Mesothelial cell of epicardium (in vitro differentiated cells): ENCODE results near the gene ALDOA. TPM values are rescaled to one million over a fixed set of nuclear protein-coding genes. Genes with fewer than 3 reads are reported as not detected.

Experiments
- DNase-seq, 2 experiments: peaks; one replicate each; pipeline ENCODE4 v3.0.0; 2021; ENCODE audit warnings: low spot score in 2 of 2; ENCODE audit not compliant: unreplicated experiment in 2 of 2
- H3K27ac Mint-ChIP-seq: 2 replicates; pipeline ENCODE4 v1.8.0; 2021; ENCODE audit warnings: mixed read lengths
- H3K27me3 Mint-ChIP-seq: 2 replicates; pipeline ENCODE4 v1.8.0; 2021; ENCODE audit warnings: low read depth, mixed read lengths
- H3K36me3 Mint-ChIP-seq: 2 replicates; pipeline ENCODE4 v1.8.0; 2021; ENCODE audit warnings: mixed read lengths
- H3K4me1 Mint-ChIP-seq: 2 replicates; pipeline ENCODE4 v1.8.0; 2021; ENCODE audit warnings: mixed read lengths
- H3K4me3 Mint-ChIP-seq: 2 replicates; pipeline ENCODE4 v1.8.0; 2021; ENCODE audit warnings: mild to moderate bottlenecking, moderate library complexity, mixed read lengths
- H3K9me3 Mint-ChIP-seq: 2 replicates; pipeline ENCODE4 v1.8.0; 2021; ENCODE audit warnings: mixed read lengths
- total RNA-seq: library from RNA; stranded (reverse); gene quantifications from 3 replicates; pipeline ENCODE4 v1.2.1, GENCODE V29; 2021
- TF ChIP-seq, protein P1 (sequence below): fragments of 200-600 bp; sonication (generic); IDR thresholded peaks from one replicate; pipeline ENCODE4 v1.5.0; 2021; ENCODE audit warnings: antibody characterized with exemption; ENCODE audit not compliant: unreplicated experiment

ALDOA gene
- total RNA-seq, 1 donor from 2014 or later, result 618 TPM

DNA sequence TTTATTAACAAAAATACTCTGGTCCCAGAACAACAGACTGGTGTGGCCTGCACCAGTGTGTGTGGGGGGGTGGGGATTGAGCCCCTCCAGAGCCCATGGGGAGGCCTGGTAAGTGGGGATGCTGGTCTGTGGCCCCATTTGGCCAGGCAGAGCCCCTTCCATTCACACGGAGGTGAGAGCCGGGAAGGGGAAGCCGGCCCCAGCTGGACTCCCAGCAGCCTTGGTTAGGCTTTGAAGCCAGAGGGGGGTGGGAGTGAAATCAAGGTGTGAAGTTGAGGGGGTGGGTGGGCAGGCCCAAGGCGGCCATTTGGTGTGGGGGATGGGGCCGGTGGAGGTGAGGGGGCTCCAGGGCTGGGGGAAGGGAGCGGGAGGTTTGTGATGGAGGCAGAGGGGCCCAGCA, 20.3 kb downstream of the ALDOA start:
- H3K36me3 Mint-ChIP-seq, result peaks cover 21% of the 10 kb centered on the region
- DNase-seq, result no peak
- peaks cover 8% of the 10 kb centered on the region for H3K4me1 Mint-ChIP-seq
- H3K27ac Mint-ChIP-seq, result no peak overlapping the region
- H3K9me3 Mint-ChIP-seq, result no peaks in the 10 kb centered on the region
- no peaks in the 10 kb centered on the region for H3K27me3 Mint-ChIP-seq
- no peak overlapping the region for H3K4me3 Mint-ChIP-seq
- TF ChIP-seq, protein P1, sequence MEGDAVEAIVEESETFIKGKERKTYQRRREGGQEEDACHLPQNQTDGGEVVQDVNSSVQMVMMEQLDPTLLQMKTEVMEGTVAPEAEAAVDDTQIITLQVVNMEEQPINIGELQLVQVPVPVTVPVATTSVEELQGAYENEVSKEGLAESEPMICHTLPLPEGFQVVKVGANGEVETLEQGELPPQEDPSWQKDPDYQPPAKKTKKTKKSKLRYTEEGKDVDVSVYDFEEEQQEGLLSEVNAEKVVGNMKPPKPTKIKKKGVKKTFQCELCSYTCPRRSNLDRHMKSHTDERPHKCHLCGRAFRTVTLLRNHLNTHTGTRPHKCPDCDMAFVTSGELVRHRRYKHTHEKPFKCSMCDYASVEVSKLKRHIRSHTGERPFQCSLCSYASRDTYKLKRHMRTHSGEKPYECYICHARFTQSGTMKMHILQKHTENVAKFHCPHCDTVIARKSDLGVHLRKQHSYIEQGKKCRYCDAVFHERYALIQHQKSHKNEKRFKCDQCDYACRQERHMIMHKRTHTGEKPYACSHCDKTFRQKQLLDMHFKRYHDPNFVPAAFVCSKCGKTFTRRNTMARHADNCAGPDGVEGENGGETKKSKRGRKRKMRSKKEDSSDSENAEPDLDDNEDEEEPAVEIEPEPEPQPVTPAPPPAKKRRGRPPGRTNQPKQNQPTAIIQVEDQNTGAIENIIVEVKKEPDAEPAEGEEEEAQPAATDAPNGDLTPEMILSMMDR, result no peak

DNA sequence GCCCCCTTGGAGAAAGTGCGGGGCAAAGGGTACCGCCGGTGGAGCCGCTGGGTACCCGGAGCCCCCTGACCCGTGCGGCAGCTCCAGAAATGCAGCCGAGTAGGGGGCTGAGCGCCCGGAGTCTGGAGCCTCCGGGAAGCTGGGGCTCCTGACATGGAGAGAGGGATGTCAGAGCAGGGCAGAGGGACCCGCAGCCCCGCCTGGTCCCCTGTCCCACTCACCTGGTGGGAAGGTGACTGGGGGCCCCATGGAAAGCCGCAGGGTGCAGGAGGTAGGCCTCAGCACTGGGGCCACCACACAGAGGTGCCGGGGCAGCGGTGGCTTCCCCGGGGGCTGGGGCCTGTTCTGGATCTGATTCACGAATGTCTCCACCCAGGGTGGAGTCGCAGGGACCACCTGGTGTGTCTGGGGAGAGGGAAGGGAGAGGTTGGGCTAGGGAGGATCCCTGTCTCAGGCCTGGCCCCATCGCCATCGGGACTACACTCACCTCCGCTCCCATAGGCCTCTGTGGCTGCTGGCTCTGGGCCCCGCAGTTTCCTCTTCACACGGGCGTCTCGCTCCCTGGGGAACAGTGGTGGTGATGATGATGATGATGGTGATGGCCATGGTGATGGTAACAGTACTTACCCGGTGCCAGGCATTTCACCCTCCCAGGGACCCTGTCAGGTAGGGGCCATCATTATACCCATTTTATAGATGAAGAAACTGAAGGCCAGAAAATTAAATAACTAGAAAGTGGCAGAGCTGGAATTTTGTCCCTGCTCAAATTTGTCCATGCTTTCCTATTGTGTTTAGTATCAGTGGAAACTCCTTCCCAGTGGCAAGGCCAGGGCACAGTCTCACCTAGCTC, 21.0 kb downstream of the ALDOA start:
- no peaks in the 10 kb centered on the region for H3K9me3 Mint-ChIP-seq
- no peak overlapping the region for H3K27ac Mint-ChIP-seq
- TF ChIP-seq, protein P1, result no peak
- no peak overlapping the region for H3K4me3 Mint-ChIP-seq
- no peak for DNase-seq
- H3K27me3 Mint-ChIP-seq, result no peaks in the 10 kb centered on the region
- peaks cover 21% of the 10 kb centered on the region for H3K36me3 Mint-ChIP-seq
- peaks cover 8% of the 10 kb centered on the region for H3K4me1 Mint-ChIP-seq

- no peak for DNase-seq
- Mint-ChIP-seq H3K36me3 (peaks cover 15% of the 10 kb centered on the region), H3K4me3 (no peak overlapping the region), H3K27ac (no peak overlapping the region), H3K9me3 (no peaks in the 10 kb centered on the region), H3K4me1 (peaks cover 14% of the 10 kb centered on the region), H3K27me3 (no peaks in the 10 kb centered on the region)
- TF ChIP-seq, protein P1, result no peak
Observed at GRCh38 chr16:30087181-30087898, 21.8 kb downstream of the ALDOA start.

- Mint-ChIP-seq H3K36me3 (peaks cover 9% of the 10 kb centered on the region), H3K4me3 (no peak overlapping the region), H3K27me3 (no peaks in the 10 kb centered on the region), H3K9me3 (no peaks in the 10 kb centered on the region), H3K4me1 (peaks cover 19% of the 10 kb centered on the region), H3K27ac (peak overlapping the region; percentile 60)
- no peak for DNase-seq
- TF ChIP-seq, protein P1, result no peak
Observed at GRCh38 chr16:30088237-30088831, 22.8 kb downstream of the ALDOA start.

GRCh38 chr16:30088832-30089624, 23.5 kb downstream of the ALDOA start:
- Mint-ChIP-seq H3K27me3 (no peaks in the 10 kb centered on the region), H3K27ac (no peak overlapping the region), H3K4me1 (peaks cover 19% of the 10 kb centered on the region), H3K4me3 (no peak overlapping the region), H3K9me3 (no peaks in the 10 kb centered on the region), H3K36me3 (peaks cover 10% of the 10 kb centered on the region)
- no peak for DNase-seq
- TF ChIP-seq, protein P1, result no peak
